Nephron progenitor cell (in vitro differentiated cells): Measurements from ENCODE around the gene CHIC2.
"Not testable (repeated sequence)": the region's sequence is repeated elsewhere in the genome, so short reads cannot be mapped to it uniquely, and the experiment has no call there.

ENCODE experiments used
- DNase-seq: peaks from one replicate; pipeline ENCODE4 v3.0.0; 2021
- H3K27ac Mint-ChIP-seq: 2 replicates; pipeline ENCODE4 v1.8.0; 2021; ENCODE audit warnings: mild to moderate bottlenecking, moderate library complexity, mixed read lengths
- H3K27me3 Mint-ChIP-seq: 2 replicates; pipeline ENCODE4 v1.8.0; 2021; ENCODE audit warnings: mild to moderate bottlenecking, low read depth, mixed read lengths; ENCODE audit not compliant: poor library complexity
- H3K36me3 Mint-ChIP-seq: 2 replicates; pipeline ENCODE4 v1.8.0; 2021; ENCODE audit warnings: low read depth, mixed read lengths
- H3K4me1 Mint-ChIP-seq: 2 replicates; pipeline ENCODE4 v1.8.0; 2021; ENCODE audit warnings: mixed read lengths
- H3K4me3 Mint-ChIP-seq: 2 replicates; pipeline ENCODE4 v1.8.0; 2021; ENCODE audit warnings: mild to moderate bottlenecking, moderate library complexity, mixed read lengths
- H3K9me3 Mint-ChIP-seq: 2 replicates; pipeline ENCODE4 v1.8.0; 2021; ENCODE audit warnings: mild to moderate bottlenecking, moderate library complexity, mixed read lengths
- CTCF ChIP-seq: fragments of 200-600 bp; sonication (generic); IDR thresholded peaks from 2 replicates; pipeline ENCODE4 v1.5.0; 2021; ENCODE audit warnings: antibody characterized with exemption

Gene CHIC2

DNA sequence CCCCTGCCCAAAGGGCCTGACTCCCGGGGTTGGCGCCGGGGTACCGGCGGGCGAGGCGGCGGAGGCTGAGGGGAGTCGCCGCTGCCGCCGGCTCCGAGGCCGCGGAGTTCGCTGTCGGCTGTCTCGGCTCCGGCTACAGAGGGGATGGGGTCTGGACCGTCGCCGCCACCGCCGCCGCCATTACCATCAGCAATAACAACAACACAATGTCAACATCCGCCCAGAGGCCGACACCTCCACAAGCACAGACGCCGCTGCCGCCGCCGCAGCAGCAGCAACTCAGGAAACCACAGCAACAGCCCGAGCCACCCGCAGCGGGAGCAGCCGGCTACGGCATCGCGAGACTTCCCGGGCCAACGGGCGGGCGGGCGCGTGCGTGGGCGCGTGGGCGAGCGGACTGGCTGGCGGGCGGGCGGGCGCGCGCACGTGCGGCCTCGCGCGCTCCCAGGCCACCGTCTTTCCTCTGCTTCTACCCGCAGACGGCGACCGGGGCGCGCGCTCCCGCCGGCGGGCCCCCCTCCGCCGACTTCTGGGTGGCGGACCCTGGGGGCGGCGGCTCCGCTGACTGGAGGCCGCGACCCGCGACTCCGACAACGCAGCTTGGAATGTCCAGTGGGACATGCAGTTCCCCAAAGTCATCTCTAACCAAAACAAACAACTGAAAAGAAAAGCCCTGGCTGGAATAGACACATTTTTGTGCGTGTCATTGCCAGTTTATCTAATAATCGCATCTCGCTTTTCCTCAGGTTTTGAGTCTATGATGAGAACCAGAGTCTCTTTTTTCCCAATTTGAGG is at the start of gene CHIC2:
CHIC2 (minus strand) TSS at position 289 of the 795 bp plus-strand sequence. CDS start 305 bp downstream, outside the sequence.
- Mint-ChIP-seq H3K4me1 (peaks cover 56% of the 10 kb centered on the region), H3K36me3 (no peaks in the 10 kb centered on the region), H3K27me3 (peaks cover 18% of the 10 kb centered on the region), H3K4me3 (peak within 1 kb of the TSS; percentile 89), H3K27ac (peak within 1 kb of the TSS; percentile 92), H3K9me3 (no peaks in the 10 kb centered on the region)
- no peak for TF ChIP-seq CTCF
- peak; percentile 96 for DNase-seq

- H3K27ac Mint-ChIP-seq, H3K4me3 Mint-ChIP-seq, H3K36me3 Mint-ChIP-seq, H3K9me3 Mint-ChIP-seq, DNase-seq: not testable (repeated sequence)
- Mint-ChIP-seq H3K27me3 (peaks cover 64% of the 10 kb centered on the region), H3K4me1 (peaks cover 23% of the 10 kb centered on the region)
Observed at GRCh38 chr4:54113206-54113605, 48.8 kb upstream of the CHIC2 start.

DNA sequence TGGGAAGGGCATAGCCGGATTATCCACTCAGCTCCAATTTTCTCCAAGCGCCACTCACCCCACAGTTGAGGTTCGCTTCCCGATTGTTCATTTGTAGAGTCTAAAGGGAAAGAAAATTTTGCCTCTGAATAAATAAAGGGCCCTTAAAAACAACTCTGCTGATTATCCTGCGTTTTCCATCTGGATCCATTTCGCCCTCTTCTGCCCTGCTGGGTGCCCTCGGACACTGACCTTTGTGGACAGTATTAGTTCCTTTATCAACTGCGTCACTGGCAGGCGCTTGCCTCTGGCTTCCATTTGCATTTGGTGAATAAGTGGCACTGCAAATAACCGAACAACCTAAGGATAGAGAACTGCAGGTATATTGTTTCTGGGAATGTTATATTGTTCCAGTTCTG is 45.6 kb upstream of the CHIC2 start:
- Mint-ChIP-seq H3K36me3 (no peaks in the 10 kb centered on the region), H3K4me1 (peaks cover 32% of the 10 kb centered on the region), H3K9me3 (no peaks in the 10 kb centered on the region), H3K4me3 (peak overlapping the region; percentile 69), H3K27me3 (peaks cover 89% of the 10 kb centered on the region), H3K27ac (no peak overlapping the region)
- no peak for DNase-seq
- no peak for TF ChIP-seq CTCF

- H3K4me1 Mint-ChIP-seq: peaks cover 38% of the 10 kb centered on the region
- TF ChIP-seq CTCF: no peak
- DNase-seq: peak; percentile 29
- no peaks in the 10 kb centered on the region for H3K9me3 Mint-ChIP-seq
- no peaks in the 10 kb centered on the region for H3K36me3 Mint-ChIP-seq
- H3K4me3 Mint-ChIP-seq: peak overlapping the region; percentile 69
- no peak overlapping the region for H3K27ac Mint-ChIP-seq
- peaks cover 93% of the 10 kb centered on the region for H3K27me3 Mint-ChIP-seq
Observed at GRCh38 chr4:54109241-54110018, 45.0 kb upstream of the CHIC2 start.

GRCh38 chr4:54107951-54108748 is 43.7 kb upstream of the CHIC2 start:
- no peak for DNase-seq
- Mint-ChIP-seq H3K27me3 (peaks cover 97% of the 10 kb centered on the region), H3K9me3 (no peaks in the 10 kb centered on the region), H3K4me3 (peak overlapping the region; percentile 36), H3K36me3 (no peaks in the 10 kb centered on the region), H3K27ac (no peak overlapping the region), H3K4me1 (peaks cover 47% of the 10 kb centered on the region)
- no peak for TF ChIP-seq CTCF

DNA sequence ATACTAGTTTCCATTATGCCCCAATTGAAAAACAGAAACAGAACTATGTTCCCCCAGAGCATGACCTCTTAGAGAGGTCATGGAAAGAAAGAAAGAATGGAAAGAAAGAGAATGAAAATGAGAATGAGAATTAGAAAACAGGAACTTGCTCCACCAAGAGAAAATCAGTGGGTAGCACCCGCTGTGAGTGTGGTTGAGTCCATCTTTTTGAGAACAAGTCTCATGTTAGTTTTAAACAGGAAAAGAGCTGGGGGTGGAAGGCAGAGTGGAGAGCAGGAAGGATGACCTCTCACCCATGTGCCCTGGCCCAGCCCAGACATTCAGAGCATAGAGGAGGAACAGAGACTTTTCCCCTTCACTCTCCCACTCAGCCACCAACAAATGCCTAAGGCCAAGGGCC is 40.5 kb upstream of the CHIC2 start:
- Mint-ChIP-seq H3K4me3 (no peak overlapping the region), H3K4me1 (peaks cover 56% of the 10 kb centered on the region), H3K9me3 (no peaks in the 10 kb centered on the region), H3K36me3 (no peaks in the 10 kb centered on the region), H3K27ac (no peak overlapping the region), H3K27me3 (peaks cover 100% of the 10 kb centered on the region)
- TF ChIP-seq CTCF: no peak
- no peak for DNase-seq
